HEK293 (cell line): ENCODE results near the gene LAMA1.

Experiments
- FEZF1 ChIP-seq: fragments of 450-650 bp; formaldehyde crosslinking; IDR thresholded peaks from 2 replicates; pipeline ENCODE4 v1.5.1; 2016; ENCODE audit warnings: missing biosample characterization, missing genetic modification characterization
- GLI4 ChIP-seq: fragments of 450-650 bp; formaldehyde crosslinking; IDR thresholded peaks from 2 replicates; pipeline ENCODE4 v1.5.1; 2016; ENCODE audit warnings: missing biosample characterization, missing genetic modification characterization
- GLIS1 ChIP-seq: fragments of 450-650 bp; formaldehyde crosslinking; IDR thresholded peaks from 2 replicates; pipeline ENCODE4 v1.5.1; 2016; ENCODE audit warnings: missing biosample characterization, missing genetic modification characterization
- HOXA7 ChIP-seq: sonication (generic); formaldehyde crosslinking; IDR thresholded peaks from 2 replicates; pipeline ENCODE4 v1.8.1; 2022; ENCODE audit warnings: missing genetic modification reagents, borderline replicate concordance
- KLF9 ChIP-seq: fragments of 450-650 bp; formaldehyde crosslinking; IDR thresholded peaks from 2 replicates; pipeline ENCODE4 v1.5.1; 2016; ENCODE audit warnings: missing biosample characterization, missing genetic modification characterization, low read depth
- MYNN ChIP-seq: fragments of 450-650 bp; formaldehyde crosslinking; IDR thresholded peaks from 2 replicates; pipeline ENCODE4 v1.5.1; 2016; ENCODE audit warnings: missing biosample characterization, missing genetic modification characterization, borderline replicate concordance
- SCRT1 ChIP-seq: fragments of 450-650 bp; formaldehyde crosslinking; IDR thresholded peaks from 2 replicates; pipeline ENCODE4 v1.5.1; 2016; ENCODE audit warnings: missing biosample characterization, missing genetic modification characterization, borderline replicate concordance
- ZFHX2 ChIP-seq: fragments of 450-650 bp; formaldehyde crosslinking; conservative IDR thresholded peaks from 2 replicates; pipeline ENCODE4 v1.5.1; 2016; ENCODE audit warnings: missing biosample characterization, missing genetic modification characterization
- ZFP69B ChIP-seq: fragments of 450-650 bp; formaldehyde crosslinking; IDR thresholded peaks from 2 replicates; pipeline ENCODE4 v1.5.1; 2016; ENCODE audit warnings: missing biosample characterization, missing genetic modification characterization
- ZNF10 ChIP-seq: fragments of 450-650 bp; formaldehyde crosslinking; IDR thresholded peaks from 2 replicates; pipeline ENCODE4 v1.5.1; 2017; ENCODE audit warnings: missing biosample characterization, missing genetic modification characterization
- ZNF146 ChIP-seq: fragments of 450-650 bp; formaldehyde crosslinking; IDR thresholded peaks from 2 replicates; pipeline ENCODE4 v1.5.1; 2016; ENCODE audit warnings: missing biosample characterization, missing genetic modification characterization
- ZNF19 ChIP-seq: fragments of 450-650 bp; formaldehyde crosslinking; IDR thresholded peaks from 2 replicates; pipeline ENCODE4; 2016; ENCODE audit warnings: missing biosample characterization, missing genetic modification characterization, low read depth
- ZNF2 ChIP-seq: fragments of 450-650 bp; formaldehyde crosslinking; IDR thresholded peaks from 2 replicates; pipeline ENCODE4 v1.5.1; 2016; ENCODE audit warnings: missing biosample characterization, missing genetic modification characterization
- ZNF214 ChIP-seq: fragments of 450-650 bp; formaldehyde crosslinking; IDR thresholded peaks from 2 replicates; pipeline ENCODE4 v1.5.1; 2017; ENCODE audit warnings: missing biosample characterization, mild to moderate bottlenecking, missing genetic modification characterization, borderline replicate concordance
- ZNF223 ChIP-seq: fragments of 450-650 bp; formaldehyde crosslinking; IDR thresholded peaks from 2 replicates; pipeline ENCODE4 v1.5.1; 2016; ENCODE audit warnings: missing biosample characterization, missing genetic modification characterization
- ZNF404 ChIP-seq: fragments of 450-650 bp; formaldehyde crosslinking; IDR thresholded peaks from 2 replicates; pipeline ENCODE4 v1.5.1; 2017; ENCODE audit warnings: missing biosample characterization, missing genetic modification characterization
- ZNF473 ChIP-seq: fragments of 450-650 bp; formaldehyde crosslinking; IDR thresholded peaks from 2 replicates; pipeline ENCODE4 v1.5.1; 2017; ENCODE audit warnings: missing biosample characterization, missing genetic modification characterization
- ZNF48 ChIP-seq: fragments of 450-650 bp; formaldehyde crosslinking; IDR thresholded peaks from 2 replicates; pipeline ENCODE4 v1.5.1; 2016; ENCODE audit warnings: missing biosample characterization, missing genetic modification characterization
- ZNF510 ChIP-seq: fragments of 450-650 bp; formaldehyde crosslinking; IDR thresholded peaks from 2 replicates; pipeline ENCODE4 v1.5.1; 2018; ENCODE audit warnings: mild to moderate bottlenecking, missing genetic modification characterization, missing biosample characterization; ENCODE audit not compliant: insufficient replicate concordance
- ZNF514 ChIP-seq: fragments of 450-650 bp; formaldehyde crosslinking; IDR thresholded peaks from 2 replicates; pipeline ENCODE4 v1.5.1; 2016; ENCODE audit warnings: missing biosample characterization, missing genetic modification characterization
- ZNF521 ChIP-seq: fragments of 450-650 bp; formaldehyde crosslinking; IDR thresholded peaks from 2 replicates; pipeline ENCODE4 v1.5.1; 2017; ENCODE audit warnings: missing biosample characterization, mild to moderate bottlenecking, missing genetic modification characterization
- ZNF529 ChIP-seq: fragments of 450-650 bp; formaldehyde crosslinking; IDR thresholded peaks from 2 replicates; pipeline ENCODE4 v1.5.1; 2017; ENCODE audit warnings: missing genetic modification characterization, missing biosample characterization; ENCODE audit not compliant: insufficient replicate concordance
- ZNF596 ChIP-seq: fragments of 450-650 bp; IDR thresholded peaks from 2 replicates; pipeline ENCODE4 v1.5.0; 2018; ENCODE audit warnings: missing biosample characterization, mild to moderate bottlenecking, missing genetic modification characterization, moderate library complexity
- ZNF664 ChIP-seq: fragments of 450-650 bp; formaldehyde crosslinking; IDR thresholded peaks from 2 replicates; pipeline ENCODE4 v1.5.1; 2016; ENCODE audit warnings: missing biosample characterization, missing genetic modification characterization
- ZNF791 ChIP-seq: fragments of 450-650 bp; formaldehyde crosslinking; IDR thresholded peaks from 2 replicates; pipeline ENCODE4 v1.5.1; 2016; ENCODE audit warnings: missing biosample characterization, missing genetic modification characterization
- ZNF830 ChIP-seq: fragments of 450-650 bp; IDR thresholded peaks from 2 replicates; pipeline ENCODE4 v1.5.0; 2018; ENCODE audit warnings: missing biosample characterization, missing genetic modification characterization, low read depth, mild to moderate bottlenecking, moderate library complexity
- ZSCAN30 ChIP-seq: fragments of 450-650 bp; IDR thresholded peaks from 2 replicates; pipeline ENCODE4 v1.5.1; 2018; ENCODE audit warnings: missing biosample characterization, mild to moderate bottlenecking, missing genetic modification characterization, moderate library complexity
- ZXDB ChIP-seq: fragments of 450-650 bp; formaldehyde crosslinking; IDR thresholded peaks from 2 replicates; pipeline ENCODE4 v1.5.1; 2016; ENCODE audit warnings: missing biosample characterization, missing genetic modification characterization
- TF ChIP-seq, protein P1 (sequence below): fragments of 450-650 bp; IDR thresholded peaks from 2 replicates; pipeline ENCODE4 v1.5.1; 2018; ENCODE audit warnings: missing biosample characterization, missing genetic modification characterization
- TF ChIP-seq, protein P2 (sequence below): fragments of 450-650 bp; formaldehyde crosslinking; IDR thresholded peaks from 2 replicates; pipeline ENCODE4 v1.5.1; 2016; ENCODE audit warnings: missing biosample characterization, missing genetic modification characterization
- TF ChIP-seq, protein P3 (sequence below): IDR thresholded peaks from 2 replicates; pipeline ENCODE4 v1.6.1; 2011; ENCODE audit warnings: mild to moderate bottlenecking, low read depth, low read length, borderline replicate concordance
- TF ChIP-seq, protein P4 (sequence below): fragments of 450-650 bp; formaldehyde crosslinking; IDR thresholded peaks from 2 replicates; pipeline ENCODE4 v1.5.0; 2017; ENCODE audit warnings: missing biosample characterization, missing genetic modification characterization, borderline replicate concordance
- TF ChIP-seq, protein P5 (sequence below): fragments of 450-650 bp; formaldehyde crosslinking; optimal IDR thresholded peaks from 2 replicates; pipeline ENCODE3; 2016; ENCODE audit warnings: missing biosample characterization, mild to moderate bottlenecking, missing genetic modification characterization

The LAMA1 gene

DNA sequence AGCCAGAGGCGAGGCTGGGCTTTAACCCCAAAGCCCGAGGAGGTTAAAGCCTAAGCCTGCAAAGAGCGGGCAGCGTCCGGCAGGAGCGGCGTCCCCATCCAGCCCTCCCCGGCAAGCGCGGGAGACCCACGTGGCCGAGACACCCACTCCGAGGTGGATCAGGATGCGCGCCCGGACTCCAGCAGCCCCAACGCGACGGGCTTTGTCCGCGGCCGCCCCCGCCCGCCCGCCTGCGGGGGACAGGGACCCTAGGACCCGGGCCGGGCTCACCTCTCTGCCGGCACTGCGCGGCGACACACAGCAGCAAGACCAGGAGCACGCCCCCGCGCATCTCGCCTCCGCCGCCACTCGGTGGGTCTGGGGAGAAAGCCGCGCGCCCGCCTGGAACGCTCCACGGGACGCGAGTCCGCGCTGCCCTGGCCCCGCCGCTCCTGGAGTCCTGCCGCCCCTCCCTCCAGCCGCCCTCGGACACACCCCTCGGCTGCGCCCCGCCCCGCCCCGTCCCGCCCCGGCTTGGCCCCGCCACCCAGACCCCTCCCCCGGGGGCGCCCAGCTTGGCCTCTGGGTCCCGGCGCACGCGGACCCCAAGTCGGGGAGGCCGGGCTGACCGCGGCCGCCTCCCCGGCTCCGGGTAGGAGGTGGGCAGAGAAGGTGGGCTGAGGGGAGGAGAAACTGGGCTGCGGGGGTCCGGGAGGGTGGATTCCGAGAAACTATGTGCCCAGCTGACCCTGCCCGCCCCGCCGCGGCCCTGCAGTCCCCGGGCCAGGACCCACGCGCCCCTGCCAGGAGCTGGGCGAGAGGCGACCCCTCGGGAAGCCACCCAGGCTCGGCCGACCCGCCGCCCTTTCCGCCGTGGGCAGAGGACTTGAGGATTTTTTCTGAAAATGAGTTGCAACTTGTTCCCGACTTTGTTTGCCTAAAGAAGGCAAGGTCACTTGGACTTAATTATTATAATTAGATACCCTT, at the start of gene LAMA1 (continued):
- TF ChIP-seq ZNF223 (tag by site-specific recombination) (no peak; the same call in 1 of the 2 replicates), ZNF48 (tag by site-specific recombination) (no peak), GLI4 (tag by site-specific recombination) (no peak), ZNF791 (tag by site-specific recombination) (no peak), ZNF2 (tag by site-specific recombination) (no peak), ZNF146 (tag by site-specific recombination) (no peak), HOXA7 (no peak), FEZF1 (tag by site-specific recombination) (no peak), GLIS1 (tag by site-specific recombination) (peak; percentile 25; the same call in 1 of the 2 replicates), ZNF19 (tag by site-specific recombination) (no peak), ZNF514 (tag by site-specific recombination) (no peak), ZNF664 (no peak), ZNF473 (no peak), ZNF510 (tag by site-specific recombination) (no peak), ZNF830 (tag by site-specific recombination) (no peak), ZNF521 (tag by site-specific recombination) (no peak), ZNF404 (tag by site-specific recombination) (no peak), SCRT1 (tag by site-specific recombination) (no peak), ZFHX2 (peak; percentile 84), ZNF529 (tag by site-specific recombination) (no peak), ZSCAN30 (tag by site-specific recombination) (no peak), KLF9 (tag by site-specific recombination) (no peak), MYNN (tag by site-specific recombination) (no peak), ZNF10 (tag by site-specific recombination) (no peak), ZXDB (tag by site-specific recombination) (no peak), ZNF214 (no peak), ZNF596 (tag by site-specific recombination) (no peak), ZFP69B (tag by site-specific recombination) (no peak)
- TF ChIP-seq, protein P1, sequence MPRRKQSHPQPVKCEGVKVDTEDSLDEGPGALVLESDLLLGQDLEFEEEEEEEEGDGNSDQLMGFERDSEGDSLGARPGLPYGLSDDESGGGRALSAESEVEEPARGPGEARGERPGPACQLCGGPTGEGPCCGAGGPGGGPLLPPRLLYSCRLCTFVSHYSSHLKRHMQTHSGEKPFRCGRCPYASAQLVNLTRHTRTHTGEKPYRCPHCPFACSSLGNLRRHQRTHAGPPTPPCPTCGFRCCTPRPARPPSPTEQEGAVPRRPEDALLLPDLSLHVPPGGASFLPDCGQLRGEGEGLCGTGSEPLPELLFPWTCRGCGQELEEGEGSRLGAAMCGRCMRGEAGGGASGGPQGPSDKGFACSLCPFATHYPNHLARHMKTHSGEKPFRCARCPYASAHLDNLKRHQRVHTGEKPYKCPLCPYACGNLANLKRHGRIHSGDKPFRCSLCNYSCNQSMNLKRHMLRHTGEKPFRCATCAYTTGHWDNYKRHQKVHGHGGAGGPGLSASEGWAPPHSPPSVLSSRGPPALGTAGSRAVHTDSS (tag by site-specific recombination) = no peak
- TF ChIP-seq, protein P2, sequence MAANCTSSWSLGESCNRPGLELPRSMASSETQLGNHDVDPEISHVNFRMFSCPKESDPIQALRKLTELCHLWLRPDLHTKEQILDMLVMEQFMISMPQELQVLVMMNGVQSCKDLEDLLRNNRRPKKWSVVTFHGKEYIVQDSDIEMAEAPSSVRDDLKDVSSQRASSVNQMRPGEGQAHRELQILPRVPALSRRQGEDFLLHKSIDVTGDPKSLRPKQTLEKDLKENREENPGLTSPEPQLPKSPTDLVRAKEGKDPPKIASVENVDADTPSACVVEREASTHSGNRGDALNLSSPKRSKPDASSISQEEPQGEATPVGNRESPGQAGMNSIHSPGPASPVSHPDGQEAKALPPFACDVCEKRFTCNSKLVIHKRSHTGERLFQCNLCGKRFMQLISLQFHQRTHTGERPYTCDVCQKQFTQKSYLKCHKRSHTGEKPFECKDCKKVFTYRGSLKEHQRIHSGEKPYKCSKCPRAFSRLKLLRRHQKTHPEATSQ (tag by site-specific recombination) = no peak
- TF ChIP-seq, protein P3, sequence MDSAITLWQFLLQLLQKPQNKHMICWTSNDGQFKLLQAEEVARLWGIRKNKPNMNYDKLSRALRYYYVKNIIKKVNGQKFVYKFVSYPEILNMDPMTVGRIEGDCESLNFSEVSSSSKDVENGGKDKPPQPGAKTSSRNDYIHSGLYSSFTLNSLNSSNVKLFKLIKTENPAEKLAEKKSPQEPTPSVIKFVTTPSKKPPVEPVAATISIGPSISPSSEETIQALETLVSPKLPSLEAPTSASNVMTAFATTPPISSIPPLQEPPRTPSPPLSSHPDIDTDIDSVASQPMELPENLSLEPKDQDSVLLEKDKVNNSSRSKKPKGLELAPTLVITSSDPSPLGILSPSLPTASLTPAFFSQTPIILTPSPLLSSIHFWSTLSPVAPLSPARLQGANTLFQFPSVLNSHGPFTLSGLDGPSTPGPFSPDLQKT = no peak
- TF ChIP-seq, protein P4, sequence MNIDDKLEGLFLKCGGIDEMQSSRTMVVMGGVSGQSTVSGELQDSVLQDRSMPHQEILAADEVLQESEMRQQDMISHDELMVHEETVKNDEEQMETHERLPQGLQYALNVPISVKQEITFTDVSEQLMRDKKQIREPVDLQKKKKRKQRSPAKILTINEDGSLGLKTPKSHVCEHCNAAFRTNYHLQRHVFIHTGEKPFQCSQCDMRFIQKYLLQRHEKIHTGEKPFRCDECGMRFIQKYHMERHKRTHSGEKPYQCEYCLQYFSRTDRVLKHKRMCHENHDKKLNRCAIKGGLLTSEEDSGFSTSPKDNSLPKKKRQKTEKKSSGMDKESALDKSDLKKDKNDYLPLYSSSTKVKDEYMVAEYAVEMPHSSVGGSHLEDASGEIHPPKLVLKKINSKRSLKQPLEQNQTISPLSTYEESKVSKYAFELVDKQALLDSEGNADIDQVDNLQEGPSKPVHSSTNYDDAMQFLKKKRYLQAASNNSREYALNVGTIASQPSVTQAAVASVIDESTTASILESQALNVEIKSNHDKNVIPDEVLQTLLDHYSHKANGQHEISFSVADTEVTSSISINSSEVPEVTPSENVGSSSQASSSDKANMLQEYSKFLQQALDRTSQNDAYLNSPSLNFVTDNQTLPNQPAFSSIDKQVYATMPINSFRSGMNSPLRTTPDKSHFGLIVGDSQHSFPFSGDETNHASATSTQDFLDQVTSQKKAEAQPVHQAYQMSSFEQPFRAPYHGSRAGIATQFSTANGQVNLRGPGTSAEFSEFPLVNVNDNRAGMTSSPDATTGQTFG (tag by site-specific recombination) = no peak
- TF ChIP-seq, protein P5, sequence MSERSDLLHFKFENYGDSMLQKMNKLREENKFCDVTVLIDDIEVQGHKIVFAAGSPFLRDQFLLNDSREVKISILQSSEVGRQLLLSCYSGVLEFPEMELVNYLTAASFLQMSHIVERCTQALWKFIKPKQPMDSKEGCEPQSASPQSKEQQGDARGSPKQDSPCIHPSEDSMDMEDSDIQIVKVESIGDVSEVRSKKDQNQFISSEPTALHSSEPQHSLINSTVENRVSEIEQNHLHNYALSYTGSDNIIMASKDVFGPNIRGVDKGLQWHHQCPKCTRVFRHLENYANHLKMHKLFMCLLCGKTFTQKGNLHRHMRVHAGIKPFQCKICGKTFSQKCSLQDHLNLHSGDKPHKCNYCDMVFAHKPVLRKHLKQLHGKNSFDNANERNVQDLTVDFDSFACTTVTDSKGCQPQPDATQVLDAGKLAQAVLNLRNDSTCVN (tag by site-specific recombination) = peak; percentile 80
